ENCODE results near the gene ETV3L.

- TF ChIP-seq ZFP3 (tag by site-specific recombination; IDR thresholded peaks at IDR 0.05; ENCODE audit: low read depth) (no peak), ZNF624 (tag by site-specific recombination; IDR thresholded peaks at IDR 0.05) (no peak), HOXA7 (CRISPR knock-in tag; IDR thresholded peaks at IDR 0.05; ENCODE audit: borderline replicate concordance) (no peak), CTCF (tag by site-specific recombination; IDR thresholded peaks at IDR 0.05) (no peak), ZEB2 (tag by site-specific recombination; IDR thresholded peaks at IDR 0.05) (no peak)
Observed at GRCh38 chr1:157115851-157116736, 16.5 kb upstream of the ETV3L start.

Measured in HEK293 (cell line).